Astrocyte (in vitro differentiated cells and primary cell): ENCODE data around the gene TSNAXIP1.

Source experiments
- CTCF ChIP-seq: IDR thresholded peaks from 2 replicates; pipeline ENCODE4 v1.5.1; 2011; ENCODE audit warnings: low read depth, mild to moderate bottlenecking, inconsistent platforms, low read length, moderate library complexity; ENCODE audit not compliant: insufficient read depth
- EZH2 ChIP-seq: IDR thresholded peaks from 2 replicates; pipeline ENCODE4 v1.6.1; 2012; ENCODE audit warnings: mild to moderate bottlenecking, low read length, inconsistent platforms; ENCODE audit not compliant: insufficient read depth

GRCh38 chr16:67806428-67807147 lies at the start of gene TSNAXIP1, which contains the start of gene RANBP10:
- TF ChIP-seq EZH2 (no peak), CTCF (no peak)
